Measurements from ENCODE around the gene CCNT2.

- no peak for TF ChIP-seq EZH2 (IDR thresholded peaks at IDR 0.05; ENCODE audit: insufficient read depth, poor library complexity, severe bottlenecking)
- TF ChIP-seq EZH2phosphoT487 (IDR thresholded peaks at IDR 0.05; ENCODE audit: insufficient read depth, low read depth): no peak
Observed at GRCh38 chr2:134905168-134905567, 13.5 kb upstream of the CCNT2 start.
